Stimulated activated CD4-positive, alpha-beta T cell treated with anti-CD3 and anti-CD28 coated beads, Interleukin-4, amount 100 ng/mL, for 4 hours (primary cell): ENCODE measurements around the gene ABL1.

Source experiments
- DNase-seq, 2 experiments: peaks; one replicate each; pipeline ENCODE4 v3.0.0-alpha.2; 2020

The ABL1 gene

DNA sequence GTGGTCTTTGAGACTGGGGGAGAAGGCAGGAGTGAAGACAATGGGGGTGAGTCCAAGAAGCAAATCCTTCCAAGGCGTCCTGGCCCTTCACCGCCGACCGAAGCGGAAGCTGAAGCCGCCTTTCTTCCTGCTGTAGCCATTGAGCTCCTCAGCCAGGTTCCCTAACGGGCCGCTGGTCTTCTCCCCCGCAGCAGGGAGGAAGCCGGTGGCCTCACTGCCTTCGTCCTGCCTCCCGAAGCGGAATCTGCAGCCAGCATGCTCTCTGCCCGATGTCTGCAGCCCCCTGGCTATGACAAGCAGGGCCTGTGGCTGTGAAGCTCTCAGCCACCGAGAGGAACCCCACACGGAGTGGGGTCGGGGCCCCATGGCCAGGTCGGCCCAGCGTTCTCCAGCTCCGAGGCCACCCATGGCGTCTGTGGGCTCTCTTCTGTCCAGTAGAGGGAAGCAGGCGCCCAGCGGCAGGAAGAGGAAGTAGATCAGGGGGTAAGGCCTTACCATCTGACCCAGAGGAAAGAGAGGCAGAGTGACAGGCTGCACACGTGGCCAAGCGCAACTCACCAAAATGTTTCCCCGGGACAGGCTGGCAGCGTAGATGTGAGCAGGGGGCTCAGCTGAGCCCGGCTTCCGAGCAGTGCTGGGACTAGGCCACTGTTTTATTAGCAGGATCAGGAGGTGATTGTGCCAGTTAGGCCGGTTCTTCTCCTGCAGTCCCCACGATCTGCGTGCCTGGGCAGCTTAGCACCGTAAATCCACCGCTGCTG lies 58.5 kb downstream of the ABL1 start:
- DNase-seq: no peak

DNA sequence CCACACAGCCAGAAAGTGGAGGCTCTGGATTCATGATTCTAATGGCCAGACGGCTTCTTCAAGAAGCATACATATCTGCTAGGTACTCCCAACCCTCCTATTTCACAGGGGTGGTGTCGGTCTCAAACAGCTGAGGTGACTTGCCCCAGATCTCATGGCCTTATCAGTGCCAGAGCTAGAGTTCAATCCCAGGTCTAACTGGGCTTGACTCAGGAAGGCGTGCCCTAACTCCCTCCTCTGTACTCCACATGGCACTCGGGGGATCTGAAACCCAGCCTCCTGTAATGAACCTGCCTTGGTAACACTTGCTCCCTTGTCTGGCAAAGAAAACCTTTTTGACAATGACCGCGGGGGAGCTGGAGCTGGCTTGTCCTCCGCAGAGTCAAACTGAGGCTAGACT lies 59.5 kb downstream of the ABL1 start:
- DNase-seq: no peak

DNA sequence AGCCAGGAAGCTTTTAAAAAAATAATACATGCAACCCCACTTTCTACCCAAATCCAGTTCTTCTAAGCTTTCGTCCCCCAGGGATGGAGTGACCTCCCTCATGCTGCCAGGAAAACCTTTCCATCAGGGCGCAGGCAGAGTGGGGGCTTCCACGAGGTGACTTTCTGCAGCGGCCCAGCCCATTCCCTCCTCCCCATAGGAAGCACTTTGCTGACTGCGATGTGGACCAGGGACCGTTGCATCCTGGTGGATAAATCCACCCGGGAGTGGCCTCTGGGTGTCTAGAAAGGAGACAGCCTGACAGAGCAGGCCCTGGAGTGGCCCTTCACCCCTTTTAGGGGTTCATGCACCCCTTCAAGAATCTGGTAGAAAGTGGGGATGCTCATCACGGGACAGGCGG lies 60.0 kb downstream of the ABL1 start:
- DNase-seq: no peak

DNA sequence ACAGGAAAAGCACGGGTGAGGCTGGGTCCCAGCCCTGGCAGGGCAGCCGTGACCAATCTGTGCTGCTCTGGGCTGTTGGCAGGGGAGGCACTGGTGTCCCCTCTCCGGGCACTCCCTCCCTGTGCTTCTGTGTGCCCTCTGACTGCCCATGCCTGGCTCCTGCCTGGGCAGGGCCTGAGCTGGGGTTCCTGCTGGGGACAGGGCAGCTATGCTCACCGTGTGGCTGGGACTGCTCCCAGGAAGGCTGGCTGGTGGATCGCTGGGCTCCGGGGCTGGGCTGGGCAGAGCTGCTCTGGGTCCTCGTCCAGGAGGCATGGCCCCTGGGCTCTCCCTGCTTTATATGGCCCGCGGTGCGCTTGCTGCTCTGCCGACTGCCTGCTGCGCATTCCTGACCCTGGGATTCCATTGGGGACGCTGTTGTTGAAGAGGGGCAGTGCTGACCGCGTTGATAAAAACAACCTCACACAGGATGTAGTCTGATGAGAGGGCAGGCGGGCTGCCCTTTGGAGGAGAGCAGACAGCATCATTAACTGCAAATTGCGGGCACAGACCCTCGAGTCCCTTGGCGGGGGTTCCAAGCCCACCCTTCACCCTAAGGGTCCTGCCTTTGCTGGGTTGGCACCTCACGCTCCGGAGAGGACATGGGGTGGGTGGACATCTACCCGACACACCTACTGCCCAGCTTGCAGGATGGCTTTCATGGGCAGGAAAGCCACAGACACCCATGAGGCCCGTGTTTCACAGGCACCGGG lies 60.6 kb downstream of the ABL1 start:
- no peak for DNase-seq

DNA sequence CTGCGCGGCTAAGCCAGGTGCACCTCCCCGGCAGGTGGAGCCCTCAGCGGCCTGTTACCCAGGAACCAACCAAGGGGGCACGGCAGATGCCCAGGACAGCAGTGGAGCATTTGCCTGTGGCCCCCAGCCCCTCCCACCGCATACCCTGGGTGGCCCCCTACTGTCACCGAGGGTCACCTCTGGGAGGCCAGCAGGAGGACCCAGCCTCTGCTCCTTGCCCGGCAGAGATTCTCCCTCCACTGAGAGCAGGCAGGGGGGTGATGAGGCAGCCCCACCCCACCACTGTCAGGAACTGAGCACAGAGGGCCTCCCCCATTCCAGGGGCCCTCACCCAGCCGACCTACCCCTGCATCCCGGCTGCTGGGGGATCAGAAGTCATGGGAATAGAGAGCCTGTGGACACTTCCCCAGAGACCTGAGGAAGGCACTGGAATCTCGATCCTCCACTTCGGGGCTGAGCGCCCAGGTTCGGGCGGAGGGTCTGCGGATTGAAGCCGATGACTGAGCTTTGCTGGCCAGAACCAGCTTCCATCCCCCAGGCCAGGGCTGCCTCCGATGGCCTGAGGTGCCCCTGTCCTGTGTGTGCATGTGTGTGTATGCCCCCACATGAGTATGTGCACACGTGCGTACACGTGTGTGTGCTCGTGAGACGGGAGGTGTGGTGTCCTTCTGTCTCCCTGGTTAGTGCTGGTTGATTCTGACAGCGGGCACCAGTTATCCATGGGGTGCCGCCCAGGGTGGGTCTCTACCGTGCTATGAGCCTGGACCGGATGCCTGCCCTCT lies 61.4 kb downstream of the ABL1 start, which contains the start of gene QRFP:
QRFP (minus strand) TSS at position 580 of the 782 bp plus-strand sequence. CDS start 2,974 bp downstream, outside the sequence.
- no peak for DNase-seq

DNA sequence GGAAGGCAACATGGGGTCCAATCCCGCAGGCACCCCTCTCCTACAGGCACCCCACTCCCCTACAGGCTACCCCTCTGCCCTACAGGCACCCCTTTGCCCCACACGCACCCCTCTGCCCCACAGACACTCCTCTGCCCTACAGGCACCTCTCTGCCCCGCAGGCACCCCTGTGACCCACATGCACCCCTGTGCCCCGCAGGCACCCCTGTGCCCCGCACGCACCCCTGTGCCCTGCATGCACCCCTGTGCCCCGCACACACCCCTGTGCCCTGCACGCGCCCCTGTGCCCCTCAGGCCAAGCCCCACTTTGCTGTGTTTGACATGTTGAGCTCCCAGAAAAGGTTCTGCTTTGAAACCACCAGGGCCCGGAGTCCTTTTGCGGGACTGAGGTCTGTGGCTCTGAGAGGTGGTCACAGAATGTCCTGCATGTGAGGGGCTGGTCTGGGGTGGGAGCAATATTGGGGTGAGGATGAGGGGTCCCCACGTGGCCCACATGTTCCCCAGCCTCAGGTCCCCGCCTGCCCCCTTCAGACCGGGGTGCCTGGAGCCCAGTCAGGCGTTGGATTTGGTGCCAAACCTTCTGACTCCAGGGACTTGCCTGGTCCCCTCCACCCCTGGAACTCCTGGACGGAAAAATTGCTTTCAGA lies 62.2 kb downstream of the ABL1 start:
- DNase-seq: no peak

DNA sequence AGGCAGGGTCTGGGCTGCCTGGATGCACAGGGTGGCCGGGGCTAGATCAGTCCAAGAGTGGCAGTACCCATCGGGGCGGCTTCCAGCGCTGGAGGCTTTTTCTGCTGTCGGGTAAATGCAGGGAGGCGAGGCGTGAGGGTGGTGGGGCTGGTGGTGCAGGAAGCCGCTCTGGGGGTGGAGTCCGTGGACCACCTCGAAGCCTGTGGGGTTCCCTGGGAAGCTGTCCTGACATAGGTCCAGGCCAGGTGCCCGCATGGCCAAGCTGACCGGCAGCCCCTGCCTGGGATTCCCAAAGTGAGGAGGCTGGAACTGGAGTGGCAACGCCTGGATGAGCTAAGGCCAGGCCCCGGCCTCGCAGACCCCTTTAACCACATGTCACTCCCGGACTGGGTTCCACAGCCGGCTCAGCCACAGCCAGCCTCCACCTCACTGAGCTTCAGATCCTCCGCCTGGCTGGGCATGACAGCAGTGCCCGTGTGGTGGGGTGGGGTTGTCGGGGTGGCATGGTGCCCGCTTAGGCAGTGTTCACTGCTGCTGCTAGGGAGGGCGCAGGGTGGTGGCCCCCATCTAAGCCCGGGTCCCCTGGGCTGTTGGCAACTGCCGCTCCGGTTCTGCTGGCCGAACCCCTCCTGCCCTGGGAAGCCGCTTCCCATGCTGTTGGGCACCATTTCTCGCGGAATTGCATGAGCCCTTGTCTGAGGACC lies 62.9 kb downstream of the ABL1 start:
- DNase-seq: no peak

DNA sequence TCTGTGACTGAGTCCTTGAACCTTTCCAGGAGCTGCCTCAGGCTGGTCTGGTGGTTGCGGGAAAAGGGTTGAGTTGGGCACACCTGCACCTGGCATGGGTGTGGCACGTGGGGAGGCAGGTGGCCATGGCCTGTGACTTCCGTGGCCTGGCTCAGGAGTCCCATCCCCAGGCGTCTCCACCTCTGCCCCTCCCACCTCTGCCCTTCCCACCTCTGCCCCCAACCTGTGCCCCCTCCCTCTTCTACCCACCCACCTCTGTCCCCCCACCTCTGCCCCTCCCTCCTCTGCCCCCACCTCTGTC lies 63.4 kb downstream of the ABL1 start:
- DNase-seq: no peak

DNA sequence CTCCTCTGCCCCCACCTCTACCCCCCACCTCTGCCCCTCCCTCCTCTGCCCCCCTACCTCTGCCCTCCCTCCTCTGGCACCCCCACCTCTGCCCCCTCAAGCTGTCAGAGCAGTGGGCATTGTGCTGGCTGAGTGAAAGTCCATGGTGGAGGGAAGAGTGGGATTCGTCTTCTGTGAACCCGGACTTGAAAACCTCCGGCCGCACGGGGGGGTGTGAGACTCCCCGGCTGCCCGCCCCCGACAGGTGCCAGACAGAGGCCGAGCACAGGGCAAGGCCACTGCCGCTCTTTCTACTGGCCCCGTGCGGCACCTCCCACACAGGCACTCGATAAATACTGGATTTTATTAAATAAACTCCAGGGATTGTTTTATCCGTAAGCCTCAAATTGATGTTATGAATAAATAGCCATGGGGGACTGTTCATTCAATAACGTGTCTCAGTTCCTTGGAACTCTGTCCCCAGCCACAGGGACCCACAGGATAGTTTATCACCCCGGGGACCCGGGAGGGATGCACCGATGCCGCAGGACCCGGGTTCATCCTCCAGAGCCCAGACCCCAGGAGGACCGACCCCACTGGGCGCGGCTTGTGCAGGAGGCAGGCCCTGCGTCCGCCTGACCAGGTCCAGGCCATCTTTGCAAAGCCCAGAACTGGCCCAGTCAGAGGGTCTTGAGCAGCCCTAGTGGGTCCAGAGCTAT lies 64.1 kb downstream of the ABL1 start:
- no peak for DNase-seq

DNA sequence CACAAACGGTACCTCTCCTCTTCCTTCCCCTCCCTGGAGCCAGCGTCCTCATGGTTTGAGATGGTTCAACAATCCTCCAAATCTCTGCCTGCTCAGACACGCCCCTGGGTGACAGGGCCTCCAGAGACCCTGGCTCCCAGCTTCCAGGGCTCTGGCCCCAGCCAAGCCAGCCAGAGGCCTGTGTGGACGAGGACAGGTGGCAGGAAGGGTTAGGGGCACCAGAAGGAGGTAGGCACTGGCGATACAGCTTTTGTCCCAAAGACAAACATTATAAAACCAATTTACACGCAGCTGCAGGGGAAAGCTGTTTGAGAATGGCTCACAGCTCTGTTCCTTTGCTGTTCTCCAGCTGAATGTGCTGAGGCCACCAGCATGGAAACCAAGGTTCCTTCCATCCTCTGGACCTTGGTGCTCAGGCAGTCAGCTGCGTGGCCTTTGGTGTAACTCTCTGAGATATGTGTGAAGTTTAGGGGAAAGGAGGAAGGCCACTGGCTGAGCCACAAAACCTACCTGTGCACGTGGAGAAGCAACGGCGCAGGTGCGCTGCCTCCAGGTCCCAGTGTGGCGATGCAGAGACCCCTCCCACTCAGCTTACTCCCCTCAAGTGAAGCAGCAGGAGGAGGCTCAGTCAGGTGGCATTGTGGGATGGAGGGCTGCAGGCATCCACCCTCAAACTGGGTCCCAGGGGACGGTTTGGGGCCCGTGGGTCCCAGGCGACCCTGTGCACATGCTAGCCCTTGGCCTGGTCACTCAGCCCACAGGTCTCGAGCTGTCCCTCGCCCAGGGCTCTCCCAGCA lies 65.8 kb downstream of the ABL1 start:
- DNase-seq: no peak

DNA sequence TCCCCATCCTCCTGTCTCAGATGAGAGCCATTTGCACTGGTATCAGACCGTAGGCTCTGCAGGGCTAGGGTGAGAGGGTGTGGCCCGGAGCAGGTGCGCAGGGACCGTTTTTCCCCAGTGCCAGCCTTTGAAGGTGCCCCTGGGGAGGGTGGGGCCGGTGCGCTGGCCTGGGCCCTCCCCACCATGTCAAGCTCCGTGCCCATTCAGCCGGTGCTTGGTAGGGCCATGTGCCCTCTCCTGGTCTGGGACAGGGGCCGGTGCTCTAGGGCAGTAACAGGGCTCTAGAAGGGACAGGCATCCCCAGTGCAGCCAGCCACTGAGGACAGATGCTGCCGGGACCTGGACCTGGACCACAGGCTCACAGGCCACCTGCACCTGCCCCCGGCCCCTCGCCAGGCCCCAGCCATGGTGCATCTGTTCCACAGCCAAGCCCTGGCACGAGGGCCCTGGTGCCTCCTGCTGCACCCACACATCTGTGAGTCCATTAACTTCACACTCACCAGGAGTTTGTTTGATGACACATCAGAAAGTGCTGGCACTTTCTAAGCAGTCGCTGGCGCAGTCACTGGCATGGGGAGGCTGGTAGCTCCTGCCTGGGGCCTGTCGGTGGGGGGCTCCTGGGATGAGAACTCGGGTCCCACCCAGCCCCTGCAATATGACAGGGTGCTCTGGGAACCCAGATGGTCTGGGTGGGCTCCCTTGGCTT lies 66.6 kb downstream of the ABL1 start:
- no peak for DNase-seq

DNA sequence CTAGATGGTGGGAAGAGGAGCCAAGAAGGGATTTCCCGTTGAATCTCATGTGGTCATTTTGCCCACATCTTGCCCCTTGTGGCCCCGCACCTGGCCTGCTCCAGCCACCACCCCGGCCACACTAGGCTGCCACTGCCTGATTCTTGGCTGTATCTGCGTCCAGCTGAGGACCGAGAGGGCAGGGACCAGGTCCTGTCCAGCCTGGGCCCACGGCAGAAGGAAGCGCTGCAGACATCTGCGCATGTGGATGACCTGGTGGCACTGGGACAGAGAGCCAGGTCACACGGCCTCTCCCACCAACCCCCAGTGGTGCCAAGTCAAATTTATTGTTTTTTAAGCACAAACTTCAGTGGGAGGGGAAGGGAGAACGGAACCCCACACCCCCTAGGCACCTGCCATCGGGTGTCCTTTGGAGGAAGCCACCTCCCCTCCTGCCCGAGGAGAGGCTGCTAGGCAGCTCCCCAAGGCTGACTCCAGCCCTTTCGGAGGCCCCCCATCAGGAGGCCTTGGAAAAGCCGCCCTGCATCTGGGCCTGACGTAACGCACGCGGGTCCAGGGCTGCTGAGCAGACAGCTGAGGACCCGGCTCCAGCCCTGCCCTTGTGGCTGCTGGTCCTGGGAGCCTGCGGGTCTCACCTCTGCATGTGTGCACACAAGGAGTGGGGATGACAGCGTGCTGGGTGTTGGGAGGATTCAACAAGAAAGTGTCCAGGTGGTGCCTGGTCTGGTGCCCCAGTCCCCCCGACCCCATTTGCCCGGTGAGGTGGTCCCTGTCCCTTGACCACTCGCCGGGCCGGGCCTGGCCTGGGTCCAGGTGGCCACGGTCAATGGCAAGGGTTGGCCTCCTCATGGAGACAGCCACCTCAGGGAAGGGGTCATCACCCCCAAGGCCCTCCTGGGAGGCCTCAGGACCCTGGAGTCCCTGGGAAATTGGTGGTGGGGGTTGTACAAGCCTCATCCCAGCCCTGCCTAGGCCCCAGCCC lies 67.4 kb downstream of the ABL1 start:
- no peak for DNase-seq

DNA sequence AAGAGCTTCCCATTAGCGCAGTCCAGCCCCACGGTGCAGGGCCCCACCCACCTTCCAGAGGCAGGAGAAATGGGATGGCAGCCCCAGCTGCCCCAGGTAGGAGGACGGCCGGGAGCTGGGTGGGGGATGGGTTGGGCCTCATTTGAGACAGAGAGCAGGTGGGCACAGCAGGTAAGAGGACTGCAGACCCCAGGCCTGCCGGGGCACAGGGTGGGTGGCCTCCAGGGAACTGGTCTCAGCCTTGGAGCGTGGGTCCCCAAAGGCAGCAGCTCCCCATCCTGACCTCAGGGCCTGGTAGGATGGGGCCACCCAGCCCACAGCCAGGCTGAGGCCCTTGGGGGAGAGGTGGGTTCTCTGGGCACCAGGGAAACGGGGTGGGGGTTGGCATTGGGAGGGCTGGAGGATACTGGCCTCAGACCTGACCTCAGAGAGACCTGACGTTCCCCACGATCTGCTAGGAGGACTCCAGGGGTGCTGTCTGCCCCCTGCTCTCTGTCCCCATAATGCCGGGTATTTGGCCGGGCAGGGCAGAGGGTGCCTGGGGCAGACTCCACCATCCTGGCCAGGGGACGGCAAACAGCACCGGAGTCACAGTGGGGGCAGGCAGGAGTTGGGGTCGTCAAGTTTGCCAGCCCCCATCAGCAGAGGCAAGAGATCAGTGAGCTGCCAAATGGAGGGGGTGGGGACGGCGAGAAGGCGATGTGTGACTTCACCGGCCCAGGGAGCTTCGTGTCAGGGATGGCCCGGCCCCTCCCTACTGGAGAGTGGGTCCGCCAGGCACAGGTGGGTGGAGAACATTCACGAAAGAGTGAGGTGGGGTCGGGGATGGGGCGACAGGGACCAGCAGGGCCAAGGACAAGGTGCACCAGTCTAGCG lies 68.4 kb downstream of the ABL1 start:
- DNase-seq: no peak

DNA sequence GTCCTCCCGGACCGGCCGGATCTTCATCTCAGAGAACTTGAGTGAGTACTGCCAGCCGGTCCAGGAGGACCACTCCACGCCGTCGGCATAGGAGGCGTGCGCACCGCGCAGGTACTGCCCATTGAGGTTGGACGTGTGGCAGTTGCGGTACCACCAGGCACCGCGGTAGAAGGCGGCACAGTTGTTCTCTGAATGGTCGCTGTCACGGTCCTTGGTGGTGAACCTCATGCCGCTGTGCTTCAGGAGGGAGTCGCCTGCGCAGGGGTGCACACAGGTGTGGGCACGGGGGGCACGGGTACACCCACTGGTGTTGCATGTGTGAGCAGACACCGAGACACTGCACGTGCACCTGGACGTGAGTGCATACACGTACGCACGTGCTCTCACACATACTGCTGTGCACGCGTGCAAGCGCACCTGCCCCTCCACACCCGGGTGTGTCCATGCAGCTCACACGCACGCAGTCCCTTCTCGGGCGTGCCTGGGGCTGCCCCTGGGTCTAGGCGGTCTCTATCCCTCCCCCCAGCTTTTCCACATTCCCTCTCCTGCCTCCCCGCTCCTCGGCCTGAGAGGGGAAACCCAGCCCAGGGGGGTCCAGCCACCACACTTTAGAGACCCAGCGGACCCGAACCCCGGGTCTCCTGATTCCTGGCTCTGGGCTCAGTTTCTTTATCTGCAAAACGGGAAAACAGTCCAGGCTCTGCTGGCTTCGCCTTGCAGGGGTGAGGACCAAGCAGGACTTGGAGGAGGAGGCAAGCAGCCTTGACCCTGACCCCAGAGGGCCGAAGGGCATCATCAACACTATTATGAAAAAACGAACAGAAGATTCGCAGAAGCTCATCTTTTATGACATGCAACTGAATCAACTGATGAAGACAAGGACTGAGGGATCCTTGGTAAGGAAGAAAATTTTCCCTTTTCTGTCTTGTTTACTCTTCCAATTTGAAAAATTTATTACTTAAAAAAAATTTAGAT lies 69.3 kb downstream of the ABL1 start:
- no peak for DNase-seq

DNA sequence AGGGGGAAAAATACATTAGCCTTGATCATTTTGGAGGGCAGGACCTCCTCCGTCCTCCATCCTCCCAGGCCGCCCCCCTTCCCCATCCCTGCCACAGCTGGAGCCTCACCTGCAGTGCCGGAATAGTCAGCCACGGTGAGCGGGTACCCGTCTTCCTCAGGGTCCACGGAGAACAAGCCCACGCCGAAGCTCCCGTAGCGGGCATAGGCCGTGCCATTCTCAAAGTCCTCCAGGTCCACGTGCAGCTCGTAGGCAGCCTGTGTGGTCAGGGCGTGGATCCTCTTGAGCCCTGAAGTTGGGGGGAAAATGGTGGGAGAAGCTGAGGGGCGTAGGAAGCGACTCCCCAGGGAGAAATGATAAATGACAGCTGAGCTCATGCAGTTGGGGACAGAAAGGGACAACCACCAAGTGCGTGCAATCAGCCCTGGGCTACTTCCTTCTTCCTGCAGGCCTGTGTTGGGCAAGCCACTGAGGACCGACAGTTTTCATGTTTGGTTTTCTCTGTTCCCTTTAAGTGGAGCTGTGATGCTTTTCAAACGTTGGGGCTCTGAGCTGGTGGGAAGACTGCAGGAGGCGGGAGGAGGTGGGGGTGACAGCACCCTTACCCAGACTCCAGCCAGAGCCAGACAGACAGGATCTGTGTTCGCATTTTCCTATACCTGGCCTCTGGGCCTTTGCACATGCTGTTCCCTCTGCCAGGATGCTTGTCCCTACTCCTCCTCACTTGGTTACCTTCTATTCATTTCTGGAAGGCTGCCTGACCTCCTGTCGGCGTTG lies 70.3 kb downstream of the ABL1 start:
- no peak for DNase-seq
